MCF 10A (cell line): Measurements from ENCODE around the gene MAP3K9. TPM values are rescaled to one million over a fixed set of nuclear protein-coding genes. Genes with fewer than 3 reads are reported as not detected.

Experiments used
- BruUV-seq: library from RNA; stranded (reverse); fragments of 400-500 nt; replicated peaks from 2 replicates; lab custom pipeline; 2021; lab: Mats Ljungman, UMichigan
- CTCF ChIA-PET: fragments of 300-600 bp; sonication (Branson Sonifier 250); formaldehyde crosslinking; extraction: SDS; loops from one replicate; lab custom pipeline; 2021; ENCODE audit warnings: antibody characterized with exemption, inconsistent platforms; lab: Yijun Ruan, JAX
- POLR2A ChIA-PET: fragments of 300-600, 350-650 bp; sonication (Branson Sonifier 250); formaldehyde crosslinking; extraction: SDS; loops from one replicate; lab custom pipeline; 2020; ENCODE audit warnings: antibody characterized with exemption, inconsistent platforms; lab: Yijun Ruan, JAX
- DNase-seq: peaks from one replicate; pipeline ENCODE4 v3.0.0-alpha.2; 2018; ENCODE audit not compliant: unreplicated experiment
- H3K27ac Mint-ChIP-seq: one replicate; pipeline ENCODE4 v1.8.0; 2022; ENCODE audit warnings: mild to moderate bottlenecking, low read depth, mixed read lengths; ENCODE audit not compliant: unreplicated experiment
- H3K27me3 Mint-ChIP-seq: one replicate; pipeline ENCODE4 v1.8.0; 2022; ENCODE audit warnings: mixed read lengths; ENCODE audit not compliant: insufficient read depth, unreplicated experiment
- H3K36me3 Mint-ChIP-seq: one replicate; pipeline ENCODE4 v1.8.0; 2022; ENCODE audit warnings: mild to moderate bottlenecking, moderate library complexity, mixed read lengths; ENCODE audit not compliant: insufficient read depth, unreplicated experiment
- H3K4me1 Mint-ChIP-seq: one replicate; pipeline ENCODE4 v1.8.0; 2022; ENCODE audit warnings: mixed read lengths; ENCODE audit not compliant: insufficient read depth, unreplicated experiment
- H3K4me3 Mint-ChIP-seq: one replicate; pipeline ENCODE4 v1.8.0; 2022; ENCODE audit warnings: mild to moderate bottlenecking, moderate library complexity, mixed read lengths; ENCODE audit not compliant: unreplicated experiment
- H3K9me3 Mint-ChIP-seq: one replicate; pipeline ENCODE4 v1.8.0; 2022; ENCODE audit warnings: mixed read lengths; ENCODE audit not compliant: unreplicated experiment
- CTCF ChIP-seq: fragments of 200-600 bp; IDR thresholded peaks from one replicate; pipeline ENCODE4 v1.8.0; 2022; ENCODE audit warnings: antibody characterized with exemption, mild to moderate bottlenecking; ENCODE audit not compliant: unreplicated experiment
- intact Hi-C: fragments of 100-400 bp; cut with micrococcal nuclease; formaldehyde crosslinking; loops from 2 replicates; pipeline ENCODE4 v1.14.1; 2022
- total RNA-seq: library from RNA; stranded (reverse); gene quantifications from 2 replicates; pipeline ENCODE4 v1.2.3, GENCODE V29; 2022

MAP3K9 gene
- total RNA-seq, 1 experiment from 2014 or later: 18.6 TPM

GRCh38 chr14:70803321-70804310 is 5.7 kb downstream of the MAP3K9 start:
- H3K27ac Mint-ChIP-seq: no peak overlapping the region
- ChIA-PET POLR2A (interaction anchor here (0.9 to 1.9 kb wide), 4 partner anchors 7 to 48 kb away, joined by 3 to 11 read pairs (median 3); no protein-coding TSS in a partner anchor), CTCF (interaction anchor here (0.6 to 1.0 kb wide), 3 partner anchors 14 to 1407 kb away, joined by 3 to 5 read pairs (median 3); partner anchors contain the start of gene PCNX1)
- no peaks in the 10 kb centered on the region for H3K9me3 Mint-ChIP-seq
- BruUV-seq: no TSS peak
- intact Hi-C loops: no loop called here
- peaks cover 6% of the 10 kb centered on the region for H3K4me1 Mint-ChIP-seq
- H3K4me3 Mint-ChIP-seq: no peak overlapping the region
- TF ChIP-seq CTCF: no peak
- no peak for DNase-seq
- peaks cover 22% of the 10 kb centered on the region for H3K36me3 Mint-ChIP-seq
- no peaks in the 10 kb centered on the region for H3K27me3 Mint-ChIP-seq

- CTCF ChIA-PET: no interaction called here
- H3K27me3 Mint-ChIP-seq: no peaks in the 10 kb centered on the region
- no peaks in the 10 kb centered on the region for H3K9me3 Mint-ChIP-seq
- BruUV-seq: no TSS peak
- H3K36me3 Mint-ChIP-seq: peaks cover 28% of the 10 kb centered on the region
- no peak for TF ChIP-seq CTCF
- no peak overlapping the region for H3K27ac Mint-ChIP-seq
- POLR2A ChIA-PET: no interaction called here
- intact Hi-C loops: no loop called here
- DNase-seq: no peak
- no peak overlapping the region for H3K4me3 Mint-ChIP-seq
- no peaks in the 10 kb centered on the region for H3K4me1 Mint-ChIP-seq
Measured at GRCh38 chr14:70802379-70802778, 6.9 kb downstream of the MAP3K9 start.

- Mint-ChIP-seq H3K4me1 (no peaks in the 10 kb centered on the region), H3K27me3 (no peaks in the 10 kb centered on the region), H3K36me3 (peaks cover 28% of the 10 kb centered on the region), H3K27ac (no peak overlapping the region), H3K4me3 (no peak overlapping the region), H3K9me3 (no peaks in the 10 kb centered on the region)
- TF ChIP-seq CTCF: no peak
- BruUV-seq: no TSS peak
- ChIA-PET CTCF (no interaction called here), POLR2A (no interaction called here)
- intact Hi-C loops: no loop called here
- DNase-seq: no peak
Measured at GRCh38 chr14:70801836-70802235, 7.5 kb downstream of the MAP3K9 start.

GRCh38 chr14:70796551-70796950 is 12.8 kb downstream of the MAP3K9 start:
- H3K4me3 Mint-ChIP-seq: no peak overlapping the region
- H3K27ac Mint-ChIP-seq: no peak overlapping the region
- no peaks in the 10 kb centered on the region for H3K27me3 Mint-ChIP-seq
- no peaks in the 10 kb centered on the region for H3K9me3 Mint-ChIP-seq
- ChIA-PET CTCF (no interaction called here), POLR2A (interaction anchor here (0.7 to 1.2 kb wide), 2 partner anchors 8 to 41 kb away, joined by 3 read pairs; no protein-coding TSS in a partner anchor)
- intact Hi-C loops: no loop called here
- TF ChIP-seq CTCF: no peak
- H3K36me3 Mint-ChIP-seq: peaks cover 46% of the 10 kb centered on the region
- no peaks in the 10 kb centered on the region for H3K4me1 Mint-ChIP-seq
- no peak for DNase-seq
- BruUV-seq: no TSS peak
